Liver (tissue), 9 donors: ENCODE results near the gene RIMS3. TPM values are rescaled to one million over a fixed set of nuclear protein-coding genes. Genes with fewer than 3 reads are reported as not detected.

ENCODE experiments used
- DNase-seq: peaks from one replicate; pipeline ENCODE4 v3.0.0-alpha.2; 2017; ENCODE audit warnings: low spot score
- H3K27ac ChIP-seq, 2 donors: one replicate each; pipeline ENCODE4 v1.7.0; 2013; ENCODE audit warnings: inconsistent platforms in 2 of 2, low read length in 2 of 2, control low read depth in 1 of 2, low read depth in 1 of 2, mild to moderate bottlenecking in 1 of 2
- H3K27me3 ChIP-seq, 4 donors: one replicate each; pipeline versions ENCODE4 v1.6.1 to v1.7.0; 2013; ENCODE audit warnings: low read length in 3 of 4, inconsistent platforms in 1 of 4, mild to moderate bottlenecking in 1 of 4, moderate library complexity in 1 of 4; ENCODE audit not compliant: control insufficient read depth in 4 of 4, insufficient read depth in 4 of 4
- H3K36me3 ChIP-seq, 4 donors: one replicate each; pipeline versions ENCODE4 v1.6.1 to v1.7.0; 2013; ENCODE audit warnings: low read length in 3 of 4, mild to moderate bottlenecking in 3 of 4, low read depth in 1 of 4, moderate library complexity in 1 of 4; ENCODE audit not compliant: control insufficient read depth in 4 of 4, insufficient read depth in 3 of 4
- H3K4me1 ChIP-seq, 4 donors: one replicate each; pipeline versions ENCODE4 v1.6.1 to v1.7.0; 2013; ENCODE audit warnings: low read length in 3 of 4, mild to moderate bottlenecking in 3 of 4, moderate library complexity in 1 of 4; ENCODE audit not compliant: control insufficient read depth in 4 of 4, insufficient read depth in 4 of 4
- H3K4me3 ChIP-seq, 3 donors: one replicate each; pipeline versions ENCODE4 v1.6.1 to v1.7.0; 2013; ENCODE audit warnings: low read length in 3 of 3, control low read depth in 1 of 3, low read depth in 1 of 3, mild to moderate bottlenecking in 1 of 3
- H3K9ac ChIP-seq, 2 donors: one replicate each; pipeline ENCODE4 v1.7.0; 2013; ENCODE audit warnings: low read length in 2 of 2, mild to moderate bottlenecking in 2 of 2, moderate library complexity in 2 of 2, control low read depth in 1 of 2, low read depth in 1 of 2
- H3K9me3 ChIP-seq, 4 donors: one replicate each; pipeline versions ENCODE4 v1.6.1 to v1.7.0; 2013; ENCODE audit warnings: low read length in 3 of 4; ENCODE audit not compliant: control insufficient read depth in 4 of 4
- EGR1 ChIP-seq, 2 donors: IDR thresholded peaks; 2 replicates each; pipeline ENCODE4 v1.6.1; 2016 to 2018; ENCODE audit warnings: antibody characterized with exemption in 2 of 2, low read depth in 2 of 2
- FOXA1 ChIP-seq: IDR thresholded peaks from 2 replicates; pipeline ENCODE4 v1.6.1; 2016; ENCODE audit warnings: antibody characterized with exemption
- FOXA2 ChIP-seq: IDR thresholded peaks from 2 replicates; pipeline ENCODE4 v1.6.1; 2016; ENCODE audit warnings: antibody characterized with exemption
- GABPA ChIP-seq, 2 donors: IDR thresholded peaks in 1 of 2; conservative IDR thresholded peaks in 1 of 2; 2 replicates each; pipeline ENCODE4 v1.6.1; 2016; ENCODE audit warnings: antibody characterized with exemption in 2 of 2, mild to moderate bottlenecking in 1 of 2, moderate library complexity in 1 of 2
- HNF4A ChIP-seq, 2 donors: conservative IDR thresholded peaks; 2 replicates each; pipeline ENCODE4 v1.6.1; 2016; ENCODE audit warnings: antibody characterized with exemption in 2 of 2, mild to moderate bottlenecking in 2 of 2
- HNF4G ChIP-seq: IDR thresholded peaks from 2 replicates; pipeline ENCODE4 v1.6.1; 2016; ENCODE audit warnings: antibody characterized with exemption
- JUND ChIP-seq, 2 donors: IDR thresholded peaks; 2 replicates each; pipeline ENCODE4 v1.6.1; 2016; ENCODE audit warnings: antibody characterized with exemption in 2 of 2
- NR2F2 ChIP-seq: IDR thresholded peaks from 2 replicates; pipeline ENCODE4 v1.6.1; 2016; ENCODE audit warnings: antibody characterized with exemption
- RAD21 ChIP-seq, 2 donors: IDR thresholded peaks; 2 replicates each; pipeline ENCODE4 v1.6.1; 2016; ENCODE audit warnings: antibody characterized with exemption in 2 of 2, mild to moderate bottlenecking in 2 of 2
- RXRA ChIP-seq, 2 donors: IDR thresholded peaks; 2 replicates each; pipeline ENCODE4 v1.6.1; 2017 to 2018; ENCODE audit warnings: antibody characterized with exemption in 2 of 2, mild to moderate bottlenecking in 1 of 2
- SP1 ChIP-seq: IDR thresholded peaks from 2 replicates; pipeline ENCODE4 v1.6.1; 2018; ENCODE audit warnings: antibody characterized with exemption, mild to moderate bottlenecking
- TAF1 ChIP-seq: conservative IDR thresholded peaks from 2 replicates; pipeline ENCODE4 v1.6.1; 2016; ENCODE audit warnings: antibody characterized with exemption, mild to moderate bottlenecking
- YY1 ChIP-seq: IDR thresholded peaks from 2 replicates; pipeline ENCODE4 v1.6.1; 2016; ENCODE audit warnings: antibody characterized with exemption, mild to moderate bottlenecking
- WGBS: extraction: QIAGEN DNeasy Blood & Tissue Kit; methylation state at CpG from one replicate; pipeline ENCODE4 v1.1.7; 2013; 5-methylcytosine and 5-hydroxymethylcytosine counted together
- polyA plus RNA-seq, 2 donors: library from polyadenylated mRNA; stranded (reverse) in 1 of 2; unstranded in 1 of 2; fragments of 200-250 nt in 1 of 2; fragments of >200 nt in 1 of 2; fragmentation: Nextera tagmentation in 1 of 2; extraction: Ambion mirVana in 1 of 2; gene quantifications; one replicate each; pipeline versions ENCODE4 v1.2.1 to v1.2.3, GENCODE V29; 2013 to 2015
- total RNA-seq, 2 donors: library from RNA; depleted of rRNA; stranded (reverse); fragments of >200 nt; gene quantifications; one replicate each; pipeline ENCODE4 v1.2.3, GENCODE V29; 2014
- TF ChIP-seq, protein P1 (sequence below): IDR thresholded peaks from 2 replicates; pipeline ENCODE4 v1.6.1; 2016; ENCODE audit warnings: antibody characterized with exemption, mild to moderate bottlenecking
- TF ChIP-seq, protein P2 (sequence below): fragments of 150-350 bp; IDR thresholded peaks from 2 replicates; pipeline ENCODE4 v1.5.1; 2017; ENCODE audit warnings: improper control_type of control experiment, low read depth, low read length; ENCODE audit not compliant: missing input control
- TF ChIP-seq, protein P3 (sequence below): IDR thresholded peaks from 2 replicates; pipeline ENCODE4 v1.6.1; 2016; ENCODE audit warnings: antibody characterized with exemption
- TF ChIP-seq, protein P4 (sequence below): IDR thresholded peaks from 2 replicates; pipeline ENCODE4 v1.6.1; 2016; ENCODE audit warnings: antibody characterized with exemption
- TF ChIP-seq, protein P5 (sequence below): IDR thresholded peaks from 2 replicates; pipeline ENCODE4 v1.6.1; 2016; ENCODE audit warnings: antibody characterized with exemption
- donor health status: healthy.
- donor health status: healthy.
- donor health status: healthy.
- donor health status: healthy.
- donor health status: healthy.

RIMS3 gene
- total and polyA plus RNA-seq, 4 donors: 0.22 to 2.2 (median 0.77) TPM

DNA sequence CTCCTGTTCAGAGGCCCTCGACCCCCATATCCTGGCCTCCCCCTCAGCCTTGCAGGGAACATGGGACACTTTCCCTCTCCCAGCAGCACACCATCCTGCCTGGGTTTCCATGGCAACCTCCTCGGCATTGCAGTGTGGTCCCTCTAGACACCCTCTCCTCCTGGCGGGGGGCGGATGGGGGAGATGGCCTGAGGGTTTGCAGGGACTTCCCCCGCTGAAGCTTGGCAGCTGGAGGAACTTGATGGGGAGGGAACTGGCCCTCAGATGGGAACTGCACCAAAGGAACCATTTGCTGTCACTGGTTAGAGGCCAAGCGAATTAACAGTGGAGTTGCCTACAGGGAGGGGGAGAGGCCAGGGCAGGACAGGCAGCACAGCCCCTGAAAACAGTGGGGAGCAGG is 28.7 kb downstream of the RIMS3 start (continued):
- TF ChIP-seq, protein P1, sequence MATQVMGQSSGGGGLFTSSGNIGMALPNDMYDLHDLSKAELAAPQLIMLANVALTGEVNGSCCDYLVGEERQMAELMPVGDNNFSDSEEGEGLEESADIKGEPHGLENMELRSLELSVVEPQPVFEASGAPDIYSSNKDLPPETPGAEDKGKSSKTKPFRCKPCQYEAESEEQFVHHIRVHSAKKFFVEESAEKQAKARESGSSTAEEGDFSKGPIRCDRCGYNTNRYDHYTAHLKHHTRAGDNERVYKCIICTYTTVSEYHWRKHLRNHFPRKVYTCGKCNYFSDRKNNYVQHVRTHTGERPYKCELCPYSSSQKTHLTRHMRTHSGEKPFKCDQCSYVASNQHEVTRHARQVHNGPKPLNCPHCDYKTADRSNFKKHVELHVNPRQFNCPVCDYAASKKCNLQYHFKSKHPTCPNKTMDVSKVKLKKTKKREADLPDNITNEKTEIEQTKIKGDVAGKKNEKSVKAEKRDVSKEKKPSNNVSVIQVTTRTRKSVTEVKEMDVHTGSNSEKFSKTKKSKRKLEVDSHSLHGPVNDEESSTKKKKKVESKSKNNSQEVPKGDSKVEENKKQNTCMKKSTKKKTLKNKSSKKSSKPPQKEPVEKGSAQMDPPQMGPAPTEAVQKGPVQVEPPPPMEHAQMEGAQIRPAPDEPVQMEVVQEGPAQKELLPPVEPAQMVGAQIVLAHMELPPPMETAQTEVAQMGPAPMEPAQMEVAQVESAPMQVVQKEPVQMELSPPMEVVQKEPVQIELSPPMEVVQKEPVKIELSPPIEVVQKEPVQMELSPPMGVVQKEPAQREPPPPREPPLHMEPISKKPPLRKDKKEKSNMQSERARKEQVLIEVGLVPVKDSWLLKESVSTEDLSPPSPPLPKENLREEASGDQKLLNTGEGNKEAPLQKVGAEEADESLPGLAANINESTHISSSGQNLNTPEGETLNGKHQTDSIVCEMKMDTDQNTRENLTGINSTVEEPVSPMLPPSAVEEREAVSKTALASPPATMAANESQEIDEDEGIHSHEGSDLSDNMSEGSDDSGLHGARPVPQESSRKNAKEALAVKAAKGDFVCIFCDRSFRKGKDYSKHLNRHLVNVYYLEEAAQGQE: no peak
- no peak for TF ChIP-seq SP1
- TF ChIP-seq, protein P2, sequence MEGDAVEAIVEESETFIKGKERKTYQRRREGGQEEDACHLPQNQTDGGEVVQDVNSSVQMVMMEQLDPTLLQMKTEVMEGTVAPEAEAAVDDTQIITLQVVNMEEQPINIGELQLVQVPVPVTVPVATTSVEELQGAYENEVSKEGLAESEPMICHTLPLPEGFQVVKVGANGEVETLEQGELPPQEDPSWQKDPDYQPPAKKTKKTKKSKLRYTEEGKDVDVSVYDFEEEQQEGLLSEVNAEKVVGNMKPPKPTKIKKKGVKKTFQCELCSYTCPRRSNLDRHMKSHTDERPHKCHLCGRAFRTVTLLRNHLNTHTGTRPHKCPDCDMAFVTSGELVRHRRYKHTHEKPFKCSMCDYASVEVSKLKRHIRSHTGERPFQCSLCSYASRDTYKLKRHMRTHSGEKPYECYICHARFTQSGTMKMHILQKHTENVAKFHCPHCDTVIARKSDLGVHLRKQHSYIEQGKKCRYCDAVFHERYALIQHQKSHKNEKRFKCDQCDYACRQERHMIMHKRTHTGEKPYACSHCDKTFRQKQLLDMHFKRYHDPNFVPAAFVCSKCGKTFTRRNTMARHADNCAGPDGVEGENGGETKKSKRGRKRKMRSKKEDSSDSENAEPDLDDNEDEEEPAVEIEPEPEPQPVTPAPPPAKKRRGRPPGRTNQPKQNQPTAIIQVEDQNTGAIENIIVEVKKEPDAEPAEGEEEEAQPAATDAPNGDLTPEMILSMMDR: no peak
- TF ChIP-seq JUND (IDR thresholded peaks at IDR 0.05): no peak

DNA sequence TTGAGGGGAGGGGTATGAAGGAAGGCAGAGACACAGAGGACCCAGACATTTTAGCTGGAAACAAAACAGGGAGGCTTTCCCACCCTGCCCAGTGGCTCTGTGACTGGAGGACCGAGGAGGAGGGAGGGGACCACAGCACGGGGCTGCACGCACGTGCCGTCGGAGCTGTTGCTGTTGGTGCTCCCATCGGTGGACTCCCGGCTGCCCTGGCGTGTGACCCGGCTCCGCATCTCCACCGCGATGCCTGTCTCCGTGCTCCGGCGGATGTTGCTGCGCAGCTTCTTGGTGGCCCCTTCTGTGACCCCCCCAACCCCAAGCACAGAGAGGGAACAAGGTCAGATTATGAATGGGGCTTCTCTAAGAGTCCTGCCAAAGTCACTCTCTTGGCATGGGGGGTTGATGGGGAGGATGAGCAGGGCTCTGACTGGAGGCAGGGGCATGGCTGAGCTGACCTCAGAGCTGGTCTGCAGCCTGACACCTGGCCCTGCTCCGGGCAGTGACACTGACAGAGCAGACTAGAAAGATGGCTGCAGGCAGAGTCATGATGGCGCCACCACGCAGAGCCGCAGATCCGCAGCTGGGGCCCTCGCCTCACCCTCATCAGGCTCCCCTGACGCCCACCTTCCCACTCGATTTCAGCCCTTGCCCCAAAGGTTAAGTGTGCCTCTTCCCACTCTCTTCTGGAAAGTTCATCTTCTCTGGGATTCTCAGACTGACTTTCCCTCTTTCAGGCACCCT is 29.6 kb downstream of the RIMS3 start:
- Histone ChIP-seq H3K4me3 (no peak overlapping the region), H3K36me3 (no peaks in the 10 kb centered on the region), H3K27me3 (no peaks in the 10 kb centered on the region), H3K9ac (no peak overlapping the region), H3K4me1 (no peaks in the 10 kb centered on the region), H3K27ac (no peak overlapping the region), H3K9me3 (no peaks in the 10 kb centered on the region)
- WGBS: 95% methylated on average over 25 of the region's 25 CpGs
- TF ChIP-seq TAF1 (no peak), GABPA (IDR thresholded peaks at IDR 0.05 in 1 of 2, conservative IDR thresholded peaks at IDR 0.05 in 1 of 2) (no peak), YY1 (no peak), HNF4A (conservative IDR thresholded peaks at IDR 0.05) (no peak), SP1 (no peak), JUND (IDR thresholded peaks at IDR 0.05) (no peak), RAD21 (IDR thresholded peaks at IDR 0.05) (no peak), FOXA2 (no peak), EGR1 (IDR thresholded peaks at IDR 0.05; ENCODE audit: low read depth in 2 of 2) (no peak), FOXA1 (no peak), RXRA (IDR thresholded peaks at IDR 0.05) (no peak), HNF4G (no peak), NR2F2 (no peak)
- TF ChIP-seq, protein P2: no peak
- TF ChIP-seq, protein P1: no peak
- TF ChIP-seq, protein P3, sequence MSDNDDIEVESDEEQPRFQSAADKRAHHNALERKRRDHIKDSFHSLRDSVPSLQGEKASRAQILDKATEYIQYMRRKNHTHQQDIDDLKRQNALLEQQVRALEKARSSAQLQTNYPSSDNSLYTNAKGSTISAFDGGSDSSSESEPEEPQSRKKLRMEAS: no peak
- TF ChIP-seq, protein P4, sequence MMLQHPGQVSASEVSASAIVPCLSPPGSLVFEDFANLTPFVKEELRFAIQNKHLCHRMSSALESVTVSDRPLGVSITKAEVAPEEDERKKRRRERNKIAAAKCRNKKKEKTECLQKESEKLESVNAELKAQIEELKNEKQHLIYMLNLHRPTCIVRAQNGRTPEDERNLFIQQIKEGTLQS: no peak
- TF ChIP-seq, protein P5, sequence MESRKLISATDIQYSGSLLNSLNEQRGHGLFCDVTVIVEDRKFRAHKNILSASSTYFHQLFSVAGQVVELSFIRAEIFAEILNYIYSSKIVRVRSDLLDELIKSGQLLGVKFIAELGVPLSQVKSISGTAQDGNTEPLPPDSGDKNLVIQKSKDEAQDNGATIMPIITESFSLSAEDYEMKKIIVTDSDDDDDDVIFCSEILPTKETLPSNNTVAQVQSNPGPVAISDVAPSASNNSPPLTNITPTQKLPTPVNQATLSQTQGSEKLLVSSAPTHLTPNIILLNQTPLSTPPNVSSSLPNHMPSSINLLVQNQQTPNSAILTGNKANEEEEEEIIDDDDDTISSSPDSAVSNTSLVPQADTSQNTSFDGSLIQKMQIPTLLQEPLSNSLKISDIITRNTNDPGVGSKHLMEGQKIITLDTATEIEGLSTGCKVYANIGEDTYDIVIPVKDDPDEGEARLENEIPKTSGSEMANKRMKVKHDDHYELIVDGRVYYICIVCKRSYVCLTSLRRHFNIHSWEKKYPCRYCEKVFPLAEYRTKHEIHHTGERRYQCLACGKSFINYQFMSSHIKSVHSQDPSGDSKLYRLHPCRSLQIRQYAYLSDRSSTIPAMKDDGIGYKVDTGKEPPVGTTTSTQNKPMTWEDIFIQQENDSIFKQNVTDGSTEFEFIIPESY: no peak
- no peak for DNase-seq
